Skeletal muscle tissue (tissue), 4 donors: Measurements from ENCODE around the gene SLC25A42. TPM values are rescaled to one million over a fixed set of nuclear protein-coding genes. Genes with fewer than 3 reads are reported as not detected.
"Not testable (repeated sequence)": the region's sequence is repeated elsewhere in the genome, so short reads cannot be mapped to it uniquely, and the experiment has no call there.

Experiments used
- H3K27ac ChIP-seq: one replicate; pipeline ENCODE4 v1.7.0; 2013; ENCODE audit warnings: mild to moderate bottlenecking, low read depth, low read length, inconsistent platforms
- H3K27me3 ChIP-seq, 3 donors: one replicate each; pipeline ENCODE4 v1.7.0; 2013; ENCODE audit warnings: low read length in 3 of 3; ENCODE audit not compliant: control insufficient read depth in 3 of 3, insufficient read depth in 3 of 3
- H3K36me3 ChIP-seq, 3 donors: one replicate each; pipeline ENCODE4 v1.7.0; 2013; ENCODE audit warnings: low read length in 3 of 3; ENCODE audit not compliant: control insufficient read depth in 3 of 3, insufficient read depth in 3 of 3
- H3K4me1 ChIP-seq, 3 donors: one replicate each; pipeline ENCODE4 v1.7.0; 2013; ENCODE audit warnings: low read length in 3 of 3, mild to moderate bottlenecking in 3 of 3; ENCODE audit not compliant: control insufficient read depth in 3 of 3, insufficient read depth in 3 of 3
- H3K4me3 ChIP-seq, 3 donors: one replicate each; pipeline ENCODE4 v1.7.0; 2013; ENCODE audit warnings: low read length in 3 of 3
- H3K9ac ChIP-seq, 3 donors: one replicate each; pipeline ENCODE4 v1.7.0; 2013; ENCODE audit warnings: low read length in 3 of 3, mild to moderate bottlenecking in 3 of 3, moderate library complexity in 2 of 3, low read depth in 1 of 3
- H3K9me3 ChIP-seq, 3 donors: one replicate each; pipeline ENCODE4 v1.7.0; 2013; ENCODE audit warnings: low read length in 3 of 3; ENCODE audit not compliant: control insufficient read depth in 3 of 3
- total RNA-seq: library from RNA; depleted of rRNA; stranded (reverse); fragments of >200 nt; gene quantifications from one replicate; pipeline ENCODE4 v1.2.3, GENCODE V29; 2014
- donor health status: Osteomylitis.

SLC25A42 gene
- total RNA-seq, 1 donor from 2014 or later, result 7.8 TPM

DNA sequence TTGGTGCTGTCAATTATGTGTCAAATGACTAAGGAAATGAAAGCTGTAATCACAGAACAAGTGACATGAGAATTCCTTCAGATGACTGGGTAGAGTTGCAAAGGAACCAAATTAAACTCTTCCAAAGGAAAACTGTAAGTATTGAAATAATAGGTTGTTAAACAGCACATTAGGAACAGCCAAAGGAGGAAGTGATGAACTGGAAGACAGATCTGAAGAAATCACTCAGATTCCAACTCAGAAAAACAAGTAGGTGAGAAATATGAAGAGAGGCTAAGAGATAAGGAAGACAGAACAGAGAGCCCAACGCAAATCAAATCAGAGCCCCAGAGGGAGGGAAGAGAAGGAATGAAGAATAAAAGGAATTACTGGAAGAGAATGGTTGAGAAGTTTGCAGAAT is 59.1 kb downstream of the SLC25A42 start:
- Histone ChIP-seq H3K27me3 (no peaks in the 10 kb centered on the region), H3K9me3 (peaks cover 0 to 2% (median 0%) of the 10 kb centered on the region in 3 donors), H3K4me3 (no peak overlapping the region), H3K36me3 (peaks cover 21 to 37% (median 31%) of the 10 kb centered on the region in 3 donors), H3K9ac (no peak overlapping the region), H3K4me1 (no peaks in the 10 kb centered on the region), H3K27ac (no peak overlapping the region)

DNA sequence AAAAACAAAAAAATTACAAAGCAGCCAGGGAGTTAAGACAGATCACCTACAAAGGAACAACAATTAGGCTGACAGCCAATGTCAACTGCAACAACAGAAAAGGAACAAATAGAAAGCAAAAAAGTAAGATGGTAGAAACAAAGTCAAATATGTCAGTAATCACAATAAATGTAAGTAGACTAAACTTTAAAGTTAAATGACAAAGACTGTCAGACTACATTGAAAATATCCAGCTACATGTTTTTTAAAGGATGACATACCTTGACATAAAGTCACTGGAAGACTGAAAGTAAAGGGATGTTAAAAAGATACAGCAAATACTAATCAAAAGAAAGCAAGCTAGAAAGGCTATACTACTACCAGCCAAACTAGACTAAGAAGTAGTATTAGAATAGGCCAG is 59.6 kb downstream of the SLC25A42 start:
- Histone ChIP-seq H3K27ac (no peak overlapping the region), H3K9me3 (peaks cover 0 to 2% (median 0%) of the 10 kb centered on the region in 3 donors), H3K9ac (no peak overlapping the region), H3K36me3 (peaks cover 21 to 36% (median 31%) of the 10 kb centered on the region in 3 donors), H3K27me3 (no peaks in the 10 kb centered on the region), H3K4me3 (no peak overlapping the region), H3K4me1 (no peaks in the 10 kb centered on the region)

DNA sequence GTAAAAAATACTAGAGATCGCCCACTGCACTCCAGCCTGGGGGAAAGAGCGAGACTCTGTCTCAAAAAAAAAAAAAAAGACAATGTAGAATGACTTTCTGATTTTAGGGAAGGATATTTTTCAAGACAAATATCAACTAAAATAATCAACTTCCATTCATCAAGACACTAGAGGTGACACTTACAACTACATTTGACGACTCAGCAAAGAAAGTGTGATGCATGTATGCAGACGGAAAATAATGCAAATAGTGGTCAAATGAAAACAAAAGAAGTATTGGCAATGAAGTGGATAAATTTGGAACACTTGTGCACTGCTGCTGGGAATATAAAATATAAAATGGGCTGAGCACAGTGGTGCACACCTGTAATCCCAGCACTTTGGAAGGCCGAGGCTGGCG is 62.3 kb downstream of the SLC25A42 start:
- Histone ChIP-seq H3K27me3 (no peaks in the 10 kb centered on the region), H3K9me3 (peaks cover 0 to 2% (median 0%) of the 10 kb centered on the region in 3 donors), H3K4me1 (no peaks in the 10 kb centered on the region), H3K4me3 (no peak overlapping the region), H3K27ac (no peak overlapping the region), H3K9ac (no peak overlapping the region), H3K36me3 (peaks cover 9 to 22% (median 22%) of the 10 kb centered on the region in 3 donors)

GRCh38 chr19:19131989-19132388 is 68.2 kb downstream of the SLC25A42 start:
- Histone ChIP-seq H3K27ac (no peak overlapping the region), H3K36me3 (peaks cover 12 to 21% (median 15%) of the 10 kb centered on the region in 3 donors), H3K27me3 (no peaks in the 10 kb centered on the region), H3K4me3 (no peak overlapping the region), H3K9me3 (peaks cover 0 to 7% (median 5%) of the 10 kb centered on the region in 3 donors), H3K9ac (no peak overlapping the region), H3K4me1 (peaks cover 9 to 14% (median 10%) of the 10 kb centered on the region in 3 donors)

- Histone ChIP-seq H3K9me3 (peaks cover 0 to 7% (median 5%) of the 10 kb centered on the region in 3 donors), H3K9ac (no peak overlapping the region), H3K4me1 (peaks cover 17 to 23% (median 19%) of the 10 kb centered on the region in 3 donors)
These were observed 69.1 kb downstream of the SLC25A42 start for GRCh38 chr19:19132912-19133311.

GRCh38 chr19:19133985-19134384 is 70.2 kb downstream of the SLC25A42 start:
- H3K27me3 ChIP-seq, result no peaks in the 10 kb centered on the region
- peak overlapping the region; percentile 79 for H3K27ac ChIP-seq
- no peak overlapping the region for H3K9ac ChIP-seq
- peaks cover 17 to 26% (median 23%) of the 10 kb centered on the region in 3 donors for H3K4me1 ChIP-seq
- H3K9me3 ChIP-seq, result peaks cover 0 to 7% (median 5%) of the 10 kb centered on the region in 3 donors
- H3K4me3 ChIP-seq, result no peak overlapping the region
- H3K36me3 ChIP-seq, result peaks cover 12 to 17% (median 13%) of the 10 kb centered on the region in 3 donors

More at GRCh38 chr19:19132912-19133311, 69.1 kb downstream of the SLC25A42 start:
- no peak overlapping the region for H3K27ac ChIP-seq
- no peak overlapping the region for H3K4me3 ChIP-seq
- H3K27me3 ChIP-seq, result no peaks in the 10 kb centered on the region
- peaks cover 12 to 18% (median 13%) of the 10 kb centered on the region in 3 donors for H3K36me3 ChIP-seq

DNA sequence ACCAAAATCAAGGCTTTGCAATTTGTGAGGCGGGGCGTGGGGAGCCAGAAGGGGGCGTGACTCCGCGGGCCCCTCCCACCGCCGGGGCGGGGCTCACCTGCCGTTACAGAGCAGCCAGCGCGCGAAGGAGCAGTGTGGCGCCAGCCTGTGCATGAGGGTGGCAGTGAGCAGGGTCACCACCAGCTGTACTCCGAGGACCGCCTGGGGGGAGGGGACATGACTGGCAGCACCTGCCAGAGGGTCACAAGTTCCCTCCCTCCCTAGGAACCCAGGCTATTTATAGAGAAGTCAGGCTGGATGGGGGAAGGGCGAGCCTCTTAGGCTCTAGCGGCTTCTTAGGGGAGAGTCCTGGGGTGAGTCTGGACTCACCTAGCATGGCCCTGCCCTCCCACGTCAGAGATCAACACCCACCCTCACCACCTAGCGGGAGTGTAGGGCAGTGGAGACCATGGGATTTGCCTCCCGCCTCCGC is 70.9 kb downstream of the SLC25A42 start:
- H3K27me3 ChIP-seq, result no peaks in the 10 kb centered on the region
- H3K9ac ChIP-seq, result peak overlapping the region; percentile 34 to 74 (median 71)
- peak overlapping the region; percentile 5 to 29 (median 29) for H3K4me3 ChIP-seq
- peaks cover 12 to 17% (median 13%) of the 10 kb centered on the region in 3 donors for H3K36me3 ChIP-seq
- peaks cover 0 to 7% (median 5%) of the 10 kb centered on the region in 3 donors for H3K9me3 ChIP-seq
- H3K27ac ChIP-seq, result peak overlapping the region; percentile 79
- peaks cover 17 to 27% (median 23%) of the 10 kb centered on the region in 3 donors for H3K4me1 ChIP-seq

GRCh38 chr19:19135713-19136112 is 71.9 kb downstream of the SLC25A42 start:
- H3K27ac ChIP-seq, H3K27me3 ChIP-seq, H3K4me3 ChIP-seq, H3K9ac ChIP-seq, H3K9me3 ChIP-seq: not testable (repeated sequence)
- H3K4me1 ChIP-seq, result peaks cover 17 to 32% (median 23%) of the 10 kb centered on the region in 3 donors
- H3K36me3 ChIP-seq, result peaks cover 10 to 13% (median 11%) of the 10 kb centered on the region in 3 donors

- peak overlapping the region; percentile 96 for H3K27ac ChIP-seq
- peak overlapping the region; percentile 99 to 100 (median 100) for H3K9ac ChIP-seq
- peaks cover 2 to 5% (median 4%) of the 10 kb centered on the region in 3 donors for H3K36me3 ChIP-seq
- peaks cover 17 to 32% (median 23%) of the 10 kb centered on the region in 3 donors for H3K4me1 ChIP-seq
- H3K4me3 ChIP-seq, result peak overlapping the region; percentile 96 to 98 (median 98)
- no peaks in the 10 kb centered on the region for H3K27me3 ChIP-seq
- peaks cover 0 to 1% (median under 1%) of the 10 kb centered on the region in 3 donors for H3K9me3 ChIP-seq
These were observed 73.8 kb downstream of the SLC25A42 start for GRCh38 chr19:19137556-19138108.
